GM12872 (cell line): ENCODE data around the gene RBM10.

Experiments used
- CTCF ChIP-seq: IDR thresholded peaks from 3 replicates; pipeline ENCODE4 v1.5.1; 2011; ENCODE audit warnings: low read depth, mild to moderate bottlenecking, low read length, moderate library complexity; ENCODE audit not compliant: insufficient read depth

RBM10 gene

GRCh38 chrX:47216393-47216925 is 71.4 kb downstream of the RBM10 start:
- no peak for TF ChIP-seq CTCF

- TF ChIP-seq CTCF, result no peak
Measured at GRCh38 chrX:47217121-47217851, 72.3 kb downstream of the RBM10 start.

DNA sequence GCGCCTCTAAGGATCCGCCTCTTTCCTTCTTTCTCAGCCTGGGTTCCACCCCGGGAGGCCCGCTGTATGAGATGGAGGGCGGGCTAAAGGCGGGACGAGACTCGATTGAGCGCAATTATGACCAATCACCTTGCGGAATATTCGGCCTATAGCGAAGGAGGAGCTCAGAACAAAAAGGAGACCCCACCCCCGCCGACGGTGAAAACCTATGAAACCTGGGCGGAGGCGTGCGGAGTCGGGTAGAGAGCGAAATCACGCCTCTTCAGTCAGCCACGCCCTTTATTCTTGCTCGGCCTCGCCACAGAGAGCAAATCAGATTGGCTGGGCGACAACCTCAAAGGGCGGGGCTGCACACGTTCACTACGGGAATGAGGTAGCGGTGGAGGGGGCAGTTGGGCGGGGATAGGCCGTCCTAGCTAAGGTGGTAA is 72.8 kb downstream of the RBM10 start:
- TF ChIP-seq CTCF, result no peak

DNA sequence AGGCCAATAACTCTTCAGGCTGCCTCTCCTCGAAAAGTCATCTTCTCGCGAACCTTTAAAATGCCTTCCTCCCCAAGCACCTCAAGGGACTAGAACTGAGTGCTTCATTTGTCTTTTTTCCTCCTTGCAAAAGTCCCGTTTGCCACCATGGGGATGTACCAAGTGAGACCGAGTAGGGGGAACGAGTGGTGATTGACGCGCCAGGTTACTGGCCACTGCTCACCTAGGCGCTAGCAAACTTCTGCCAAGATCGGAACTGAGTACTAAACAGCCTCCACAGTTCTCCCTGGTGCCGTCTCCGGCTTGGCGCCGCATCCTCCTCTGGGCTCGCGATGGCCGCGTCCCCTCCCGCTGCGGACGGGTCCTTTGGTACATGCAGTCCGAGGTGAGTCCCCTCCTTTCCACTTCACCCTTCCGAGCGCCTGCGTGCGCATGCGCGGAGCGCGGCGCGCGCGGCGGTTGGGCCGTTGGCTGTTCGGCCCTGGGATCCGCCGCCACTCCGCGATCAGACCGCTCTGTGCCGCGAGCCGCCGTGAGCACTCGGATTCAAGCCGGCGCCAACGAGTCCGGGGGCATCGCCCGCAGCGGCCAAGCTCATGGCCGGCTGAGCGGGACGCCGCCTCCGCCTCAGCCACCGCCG is 73.4 kb downstream of the RBM10 start, which contains the start of gene CDK16:
Gene CDK16, plus strand, starts transcription at position 402 of the 640 bp plus-strand sequence. CDS start 4,877 bp downstream, outside the sequence.
- TF ChIP-seq CTCF, result no peak

DNA sequence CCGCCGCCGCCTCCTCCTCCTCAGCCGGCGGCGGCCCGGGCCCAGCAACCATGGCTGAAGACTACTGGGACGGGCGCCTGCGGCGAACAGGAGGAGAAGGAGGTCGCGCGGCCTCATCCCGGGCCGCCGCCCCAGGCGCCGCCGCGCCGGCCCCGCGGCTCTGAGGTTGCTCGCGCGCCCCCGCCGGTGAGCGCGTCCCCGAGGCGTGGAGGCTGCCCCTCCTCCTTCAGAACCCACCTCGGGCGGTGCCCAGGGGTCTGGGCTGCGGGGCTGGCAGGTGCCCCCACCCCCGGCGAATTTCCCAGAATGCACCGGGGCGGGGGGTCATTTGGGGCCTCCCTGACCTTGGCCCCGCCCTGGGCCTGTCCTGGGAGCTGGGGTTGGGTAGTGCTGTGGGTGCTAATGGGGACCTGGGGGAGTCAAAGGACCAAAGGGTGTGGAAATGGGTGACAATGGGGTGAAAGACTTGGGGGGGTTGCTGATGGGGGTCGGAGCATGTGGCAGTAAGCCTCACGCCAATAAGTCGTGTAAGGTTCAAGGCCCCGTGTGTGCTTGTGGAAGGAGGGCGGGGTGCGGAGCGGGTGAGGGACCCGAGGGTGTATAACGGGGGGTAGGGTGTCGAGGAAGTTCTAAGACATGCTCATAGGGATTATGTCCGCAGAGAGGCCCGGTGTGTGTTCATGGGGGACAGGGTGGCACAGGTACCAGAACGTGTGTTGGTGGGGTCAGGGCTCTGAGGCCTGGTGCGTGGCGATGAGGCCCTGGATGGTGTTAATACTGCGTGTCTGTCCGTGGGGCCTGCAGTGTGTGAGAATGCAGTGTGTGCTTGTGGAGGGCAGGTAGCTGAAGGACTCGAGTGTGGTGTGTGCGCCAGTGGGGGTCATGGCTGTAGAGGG is 74.1 kb downstream of the RBM10 start:
- no peak for TF ChIP-seq CTCF

GRCh38 chrX:47221756-47222155 is 76.7 kb downstream of the RBM10 start:
- TF ChIP-seq CTCF, result no peak
